ENCODE data around the gene TRPV3. TPM values are rescaled to one million over a fixed set of nuclear protein-coding genes. Genes with fewer than 3 reads are reported as not detected.

The TRPV3 gene
- total RNA-seq, 1 experiment from 2014 or later: 0.13 TPM

GRCh38 chr17:3510090-3510489, 47.5 kb downstream of the TRPV3 start:
- intact Hi-C loops (cut with micrococcal nuclease; ENCODE audit: unreplicated experiment): no loop called here

DNA sequence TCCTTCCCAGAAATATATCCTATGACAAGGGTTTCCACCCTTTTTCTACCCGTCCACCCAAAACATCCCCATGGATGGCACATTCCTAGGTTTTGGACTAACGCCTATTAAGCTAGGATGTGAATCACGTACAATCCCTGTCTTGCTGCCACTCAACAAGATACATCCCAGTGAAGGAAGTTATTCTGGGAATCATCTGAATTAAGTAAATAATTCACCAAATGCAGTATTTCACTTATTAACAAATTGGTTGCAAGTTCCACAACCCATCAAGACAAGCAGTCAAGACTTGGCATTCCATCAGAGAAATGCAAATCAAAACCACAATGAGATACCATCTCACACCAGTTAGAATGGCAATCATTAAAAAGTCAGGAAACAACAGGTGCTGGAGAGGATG, 49.7 kb downstream of the TRPV3 start:
- H3K27ac ChIP-seq (ENCODE audit: low read depth, low read length, poor library complexity, severe bottlenecking): no peak overlapping the region
- no peak for DNase-seq (ENCODE audit: low spot score)
- H3K36me3 ChIP-seq (ENCODE audit: insufficient read depth, low read length, poor library complexity, severe bottlenecking): no peaks in the 10 kb centered on the region
- POLR2A ChIA-PET (ENCODE audit: low non-redundant PET): no interaction called here
- intact Hi-C loops (cut with micrococcal nuclease; ENCODE audit: unreplicated experiment): no loop called here
- H3K4me3 ChIP-seq (ENCODE audit: low read depth, low read length, poor library complexity, severe bottlenecking): no peak overlapping the region
- no peak for TF ChIP-seq EZH2 (IDR thresholded peaks at IDR 0.05; ENCODE audit: borderline replicate concordance, low read depth, low read length, poor library complexity, severe bottlenecking)
- TF ChIP-seq, protein P1, sequence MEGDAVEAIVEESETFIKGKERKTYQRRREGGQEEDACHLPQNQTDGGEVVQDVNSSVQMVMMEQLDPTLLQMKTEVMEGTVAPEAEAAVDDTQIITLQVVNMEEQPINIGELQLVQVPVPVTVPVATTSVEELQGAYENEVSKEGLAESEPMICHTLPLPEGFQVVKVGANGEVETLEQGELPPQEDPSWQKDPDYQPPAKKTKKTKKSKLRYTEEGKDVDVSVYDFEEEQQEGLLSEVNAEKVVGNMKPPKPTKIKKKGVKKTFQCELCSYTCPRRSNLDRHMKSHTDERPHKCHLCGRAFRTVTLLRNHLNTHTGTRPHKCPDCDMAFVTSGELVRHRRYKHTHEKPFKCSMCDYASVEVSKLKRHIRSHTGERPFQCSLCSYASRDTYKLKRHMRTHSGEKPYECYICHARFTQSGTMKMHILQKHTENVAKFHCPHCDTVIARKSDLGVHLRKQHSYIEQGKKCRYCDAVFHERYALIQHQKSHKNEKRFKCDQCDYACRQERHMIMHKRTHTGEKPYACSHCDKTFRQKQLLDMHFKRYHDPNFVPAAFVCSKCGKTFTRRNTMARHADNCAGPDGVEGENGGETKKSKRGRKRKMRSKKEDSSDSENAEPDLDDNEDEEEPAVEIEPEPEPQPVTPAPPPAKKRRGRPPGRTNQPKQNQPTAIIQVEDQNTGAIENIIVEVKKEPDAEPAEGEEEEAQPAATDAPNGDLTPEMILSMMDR (conservative IDR thresholded peaks at IDR 0.05; ENCODE audit: low read depth, low read length): no peak
- H3K9me3 ChIP-seq (ENCODE audit: low read depth, low read length, poor library complexity, severe bottlenecking): no peaks in the 10 kb centered on the region
- H3K27me3 ChIP-seq (replicated peaks; ENCODE audit: insufficient read depth, low read depth, low read length, poor library complexity): no peaks in the 10 kb centered on the region
- no peaks in the 10 kb centered on the region for H3K4me1 ChIP-seq (ENCODE audit: insufficient read depth, low read length, poor library complexity, severe bottlenecking)
- no TSS peak for BruUV-seq (replicated peaks)
- CTCF ChIA-PET: no interaction called here

More at GRCh38 chr17:3510090-3510489, 47.5 kb downstream of the TRPV3 start:
- TF ChIP-seq, protein P1 (conservative IDR thresholded peaks at IDR 0.05; ENCODE audit: low read depth, low read length): no peak
- TF ChIP-seq EZH2 (IDR thresholded peaks at IDR 0.05; ENCODE audit: borderline replicate concordance, low read depth, low read length, poor library complexity, severe bottlenecking): no peak
- ChIA-PET CTCF (no interaction called here), POLR2A (ENCODE audit: low non-redundant PET) (no interaction called here)
- Histone ChIP-seq H3K4me1 (ENCODE audit: insufficient read depth, low read length, poor library complexity, severe bottlenecking) (no peaks in the 10 kb centered on the region), H3K9me3 (ENCODE audit: low read depth, low read length, poor library complexity, severe bottlenecking) (no peaks in the 10 kb centered on the region), H3K27me3 (replicated peaks; ENCODE audit: insufficient read depth, low read depth, low read length, poor library complexity) (no peaks in the 10 kb centered on the region), H3K27ac (ENCODE audit: low read depth, low read length, poor library complexity, severe bottlenecking) (no peak overlapping the region), H3K36me3 (ENCODE audit: insufficient read depth, low read length, poor library complexity, severe bottlenecking) (no peaks in the 10 kb centered on the region), H3K4me3 (ENCODE audit: low read depth, low read length, poor library complexity, severe bottlenecking) (no peak overlapping the region)
- no TSS peak for BruUV-seq (replicated peaks)
- DNase-seq (ENCODE audit: low spot score): no peak

DNA sequence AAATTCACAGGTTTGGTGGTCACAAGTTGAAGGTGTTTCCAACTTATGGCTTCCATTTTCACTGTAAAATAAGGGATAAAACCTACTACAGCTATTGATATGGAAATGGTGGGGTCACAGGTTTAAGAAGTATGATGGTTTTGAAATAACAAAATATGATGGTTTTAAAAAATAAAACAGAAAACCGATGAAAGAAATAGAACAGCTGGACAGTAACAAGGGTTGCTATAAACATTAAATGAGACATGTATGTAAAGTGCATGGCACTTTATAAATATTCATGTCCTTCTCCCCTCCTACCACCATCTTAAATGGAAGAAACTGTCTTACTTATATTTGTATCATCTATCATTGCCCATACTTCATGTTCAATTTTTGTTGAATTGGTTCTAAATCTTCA, 50.5 kb downstream of the TRPV3 start:
- TF ChIP-seq, protein P1 (conservative IDR thresholded peaks at IDR 0.05; ENCODE audit: low read depth, low read length): no peak
- TF ChIP-seq EZH2 (IDR thresholded peaks at IDR 0.05; ENCODE audit: borderline replicate concordance, low read depth, low read length, poor library complexity, severe bottlenecking): no peak
- Histone ChIP-seq H3K36me3 (ENCODE audit: insufficient read depth, low read length, poor library complexity, severe bottlenecking) (no peaks in the 10 kb centered on the region), H3K4me3 (ENCODE audit: low read depth, low read length, poor library complexity, severe bottlenecking) (no peak overlapping the region), H3K27ac (ENCODE audit: low read depth, low read length, poor library complexity, severe bottlenecking) (no peak overlapping the region), H3K27me3 (replicated peaks; ENCODE audit: insufficient read depth, low read depth, low read length, poor library complexity) (no peaks in the 10 kb centered on the region), H3K9me3 (ENCODE audit: low read depth, low read length, poor library complexity, severe bottlenecking) (no peaks in the 10 kb centered on the region), H3K4me1 (ENCODE audit: insufficient read depth, low read length, poor library complexity, severe bottlenecking) (no peaks in the 10 kb centered on the region)
- intact Hi-C loops (cut with micrococcal nuclease; ENCODE audit: unreplicated experiment): no loop called here
- ChIA-PET POLR2A (ENCODE audit: low non-redundant PET) (no interaction called here), CTCF (no interaction called here)
- DNase-seq (ENCODE audit: low spot score): no peak
- BruUV-seq (replicated peaks): no TSS peak
